GM21515 (cell line): Measurements from ENCODE around the gene C1orf21.
"Not testable (repeated sequence)": the region's sequence is repeated elsewhere in the genome, so short reads cannot be mapped to it uniquely, and the experiment has no call there.

Source experiments
- ATAC-seq: cut with Tn5 transposase; IDR thresholded peaks from one replicate; pipeline ENCODE4 v1.9.1; 2021; ENCODE audit not compliant: unreplicated experiment

C1orf21 gene, protein sequence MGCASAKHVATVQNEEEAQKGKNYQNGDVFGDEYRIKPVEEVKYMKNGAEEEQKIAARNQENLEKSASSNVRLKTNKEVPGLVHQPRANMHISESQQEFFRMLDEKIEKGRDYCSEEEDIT

DNA sequence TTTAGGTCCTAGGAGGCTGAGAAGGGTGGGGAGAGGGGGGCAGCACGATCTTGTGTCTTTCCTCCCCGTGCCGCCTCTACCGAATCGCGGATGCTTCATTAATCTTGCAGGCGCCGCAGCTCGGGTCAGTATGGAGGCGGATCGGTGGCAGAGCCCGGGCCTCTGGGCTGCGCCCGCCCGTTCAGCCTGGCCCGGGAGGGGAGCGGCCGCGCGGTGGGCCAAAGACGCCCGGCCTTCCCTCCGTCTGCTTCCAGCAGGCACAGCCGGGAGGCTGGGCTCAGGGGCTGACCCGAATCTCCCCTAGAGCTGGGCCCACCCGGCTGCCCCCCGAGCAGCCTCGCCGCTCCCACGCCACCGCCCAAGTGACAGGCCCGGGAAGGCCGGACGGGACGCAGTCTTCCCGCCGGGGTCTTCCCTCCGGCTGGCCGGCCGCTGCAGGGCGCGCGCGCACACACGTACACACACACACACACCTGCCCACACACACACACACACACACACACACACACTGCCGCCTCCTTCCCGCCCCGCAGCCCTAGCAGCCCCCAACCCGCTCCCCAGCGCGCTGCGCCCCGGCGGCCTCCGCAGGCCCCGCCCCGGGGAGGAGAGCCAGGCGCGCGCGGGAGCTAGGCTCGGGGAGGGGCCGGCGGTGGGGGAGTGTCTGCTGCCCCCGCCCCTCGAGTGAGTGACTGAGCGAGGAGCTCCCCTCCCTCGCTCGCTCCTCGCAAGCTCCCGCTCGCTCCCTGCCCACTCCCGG lies at the start of gene C1orf21:
TSS of gene C1orf21 (plus strand) at position 718 of the 757 bp plus-strand sequence. CDS start 90,481 bp downstream, outside the sequence.
- ATAC-seq, result peak; percentile 71

DNA sequence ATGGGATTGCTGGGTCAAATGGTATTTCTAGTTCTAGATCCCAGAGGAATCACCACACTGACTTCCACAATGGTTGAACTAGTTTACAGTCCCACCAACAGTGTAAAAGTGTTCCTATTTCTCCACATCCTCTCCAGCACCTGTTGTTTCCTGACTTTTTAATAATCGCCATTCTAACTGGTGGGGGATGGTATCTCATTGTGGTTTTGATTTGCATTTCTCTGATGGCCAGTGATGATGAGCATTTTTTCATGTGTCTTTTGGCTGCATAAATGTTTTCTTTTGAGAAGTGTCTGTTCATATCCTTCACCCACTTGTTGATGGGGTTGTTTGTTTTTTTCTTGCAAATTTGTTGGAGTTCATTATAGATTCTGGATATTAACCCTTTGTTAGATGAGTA lies 49.0 kb upstream of the C1orf21 start:
- ATAC-seq, result not testable (repeated sequence)

DNA sequence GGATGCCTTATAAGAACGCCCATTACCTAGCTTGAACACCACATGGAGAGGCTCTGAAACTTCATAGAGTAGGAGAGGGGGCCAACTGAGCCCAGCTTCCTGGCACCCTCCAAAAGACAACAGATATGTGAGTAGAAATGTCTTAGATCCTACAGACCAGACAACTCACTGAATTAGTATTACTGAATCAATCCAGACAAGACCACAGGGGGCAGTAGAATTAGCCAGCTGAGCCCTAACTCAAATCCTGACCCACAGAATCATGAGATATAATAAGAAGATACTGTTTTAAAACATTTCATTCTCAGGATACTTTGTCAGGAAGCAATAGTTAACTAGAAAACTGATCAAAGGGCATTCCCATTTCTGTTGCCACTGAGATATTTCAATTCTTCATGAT lies 45.8 kb upstream of the C1orf21 start:
- no peak for ATAC-seq

DNA sequence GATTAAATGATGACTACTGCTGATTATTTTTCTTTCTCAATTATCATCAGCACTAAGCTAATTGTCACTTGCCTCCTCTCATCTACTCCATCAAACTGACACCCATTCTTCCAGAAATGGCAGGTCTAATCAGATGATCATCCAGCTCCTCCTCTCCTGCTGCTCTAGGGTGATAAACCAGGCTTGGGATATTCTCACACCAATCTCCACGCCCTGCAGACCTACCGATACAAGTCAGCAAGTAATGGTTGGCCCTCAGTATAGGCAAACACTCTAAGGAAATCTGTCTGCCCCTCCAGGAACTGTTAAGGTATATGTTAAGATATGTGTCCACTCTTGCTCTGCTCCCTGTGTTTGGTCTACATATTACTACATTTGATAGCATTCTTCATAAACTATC lies 36.3 kb upstream of the C1orf21 start:
- no peak for ATAC-seq

DNA sequence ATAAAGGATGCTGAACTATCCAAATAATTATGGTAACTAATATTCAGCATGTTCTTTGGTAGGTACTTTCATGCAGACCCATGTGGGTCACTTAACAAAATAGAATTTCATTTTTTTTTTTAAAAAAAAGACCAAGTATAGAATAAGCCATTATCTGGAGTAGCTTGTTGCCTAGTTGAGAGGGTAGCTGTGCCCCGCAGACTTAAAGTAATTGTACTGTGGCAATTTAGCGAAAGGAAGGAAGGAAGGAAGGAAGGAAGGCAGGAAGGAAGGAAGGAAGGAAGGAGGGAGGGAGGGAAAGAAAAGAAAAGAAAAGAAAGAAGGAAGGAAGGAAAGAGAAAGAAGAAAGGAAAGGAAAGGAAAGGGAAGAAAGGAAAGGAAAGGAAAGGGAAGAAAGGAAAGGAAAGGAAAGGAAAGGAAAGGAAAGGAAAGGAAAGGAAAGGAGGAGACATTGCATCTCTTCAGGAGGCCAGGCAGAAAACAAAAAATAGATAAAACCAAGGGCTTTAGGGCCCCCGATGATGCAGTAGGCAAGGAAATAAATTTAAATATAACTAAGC lies 35.3 kb upstream of the C1orf21 start:
- no peak for ATAC-seq

DNA sequence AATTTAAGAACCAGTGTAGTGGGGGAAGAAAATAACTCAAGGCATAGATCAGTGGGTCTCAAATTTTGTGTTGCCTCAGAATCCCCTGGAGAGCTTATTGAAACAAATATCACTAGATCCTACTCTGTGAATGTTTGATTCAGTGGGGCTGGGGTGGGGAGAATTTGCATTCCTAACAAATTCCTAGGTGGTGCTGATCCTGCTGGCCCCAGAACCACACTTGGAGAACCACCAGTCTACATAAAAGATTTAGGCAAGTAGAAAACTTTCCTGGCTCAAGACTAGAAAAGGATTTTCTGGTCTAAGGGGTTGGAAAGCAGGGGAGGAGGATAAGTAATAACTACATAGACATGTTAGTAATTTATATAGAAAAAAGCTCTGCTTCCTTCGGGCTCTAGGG lies 34.1 kb upstream of the C1orf21 start:
- no peak for ATAC-seq

DNA sequence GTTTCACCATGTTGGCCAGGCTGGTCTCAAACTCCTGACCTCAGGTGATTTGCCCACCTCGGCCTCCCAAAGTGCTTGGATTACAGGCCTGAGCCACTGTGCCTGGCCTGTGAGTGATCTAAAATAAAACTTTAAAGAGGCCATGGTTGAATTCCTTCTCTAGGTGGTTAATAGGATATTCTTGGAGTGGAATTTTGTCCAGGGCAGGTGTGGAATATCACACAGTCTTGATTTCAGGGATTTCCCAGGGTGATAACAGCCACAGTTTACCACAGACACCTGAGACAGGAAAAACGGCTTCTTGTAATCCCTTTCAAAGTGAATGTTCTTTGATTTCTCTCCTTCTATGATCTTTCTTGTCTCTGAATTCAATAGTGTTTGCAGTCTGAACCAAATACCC lies 32.1 kb upstream of the C1orf21 start:
- no peak for ATAC-seq

DNA sequence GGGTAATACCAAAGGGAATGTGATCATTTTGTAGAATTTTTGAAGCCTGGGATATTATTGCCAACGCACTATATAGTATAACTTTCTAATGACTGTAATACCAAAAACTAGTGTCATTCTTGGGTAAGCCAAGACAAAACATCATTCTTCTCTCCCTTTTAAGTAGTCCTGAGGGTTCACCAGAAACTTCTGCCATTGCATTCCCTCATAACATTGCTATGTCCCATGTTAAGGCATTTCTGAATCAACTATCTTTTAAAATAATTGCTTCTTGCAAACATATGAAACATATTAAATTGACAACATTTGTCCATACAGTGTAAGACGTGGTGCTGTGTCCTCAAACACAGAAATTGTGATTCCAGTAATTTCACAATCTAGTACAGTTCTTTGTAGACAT lies 29.9 kb upstream of the C1orf21 start:
- ATAC-seq, result no peak

DNA sequence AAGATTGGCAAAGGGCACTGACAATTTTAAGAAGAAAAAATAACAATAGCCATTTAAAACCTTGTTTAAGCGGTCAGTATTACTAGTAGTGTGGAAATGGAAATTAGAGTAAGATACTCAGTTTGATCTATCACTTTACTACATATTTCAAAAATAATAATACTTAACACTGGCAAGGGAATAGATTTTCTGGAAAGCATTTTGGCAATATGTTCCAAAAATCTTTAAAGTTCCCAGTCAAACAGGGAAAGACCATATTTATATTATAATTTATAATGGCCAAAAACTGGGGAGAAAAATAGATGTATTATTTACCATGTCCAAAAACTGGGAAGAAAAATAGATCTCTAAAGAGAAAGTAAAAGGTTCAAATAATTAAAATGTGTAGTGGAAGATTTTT lies 28.6 kb upstream of the C1orf21 start:
- ATAC-seq, result no peak

DNA sequence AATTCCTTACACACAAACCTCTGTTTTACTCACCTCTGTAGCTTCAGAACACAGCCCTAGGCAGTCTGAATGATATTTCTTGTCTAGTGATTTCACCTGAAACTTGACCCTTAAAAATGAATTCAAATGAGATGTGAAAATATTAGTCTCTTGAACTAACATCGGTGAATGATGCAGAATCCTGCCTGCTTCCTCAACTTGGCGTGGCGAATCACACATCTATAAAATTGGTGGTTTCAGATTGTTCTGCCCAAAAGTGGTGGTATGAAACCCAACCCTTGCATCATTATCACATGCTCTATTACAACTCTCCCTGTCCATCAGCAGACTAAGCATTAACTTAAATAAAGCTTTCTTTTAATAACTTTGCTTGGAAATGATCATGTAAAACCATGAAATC lies 26.9 kb upstream of the C1orf21 start:
- no peak for ATAC-seq

DNA sequence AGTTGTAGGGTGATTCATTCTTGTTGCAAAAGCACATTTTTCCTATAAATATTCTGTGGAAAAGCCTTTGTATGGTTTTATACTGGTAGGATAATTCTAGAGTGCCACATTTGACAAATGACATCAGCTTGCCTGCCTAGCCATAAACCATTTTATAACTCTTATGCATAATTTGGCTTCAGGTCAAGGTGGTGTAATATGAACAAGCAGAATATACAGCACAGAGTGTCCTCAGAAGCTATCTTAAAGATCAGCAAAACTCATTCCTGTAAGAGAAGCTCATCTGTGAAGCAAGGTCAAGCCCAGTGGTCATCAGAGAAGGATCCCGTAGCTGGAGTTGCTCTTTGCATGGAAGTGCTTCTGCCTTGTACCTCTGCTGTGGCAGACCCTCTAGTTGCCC lies 24.0 kb upstream of the C1orf21 start:
- no peak for ATAC-seq

DNA sequence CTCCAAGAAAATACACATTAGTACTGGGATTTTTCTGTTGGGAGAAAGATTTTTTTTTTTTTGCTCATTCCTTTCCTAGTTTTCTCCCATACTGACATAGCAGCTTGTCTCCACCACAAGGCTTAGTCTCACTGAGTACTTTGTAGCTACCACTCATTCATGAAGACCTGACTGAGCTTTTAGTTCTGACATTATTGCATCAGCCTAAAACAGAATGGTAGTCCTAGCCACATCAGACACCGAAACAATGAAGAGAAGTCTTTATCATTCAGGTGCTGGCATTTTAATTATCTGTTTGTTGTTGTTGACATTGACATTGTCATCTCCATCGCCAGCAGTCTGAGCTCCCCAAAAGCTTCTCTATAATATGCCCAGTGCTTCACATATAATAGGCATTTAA lies 21.1 kb upstream of the C1orf21 start:
- ATAC-seq, result no peak

DNA sequence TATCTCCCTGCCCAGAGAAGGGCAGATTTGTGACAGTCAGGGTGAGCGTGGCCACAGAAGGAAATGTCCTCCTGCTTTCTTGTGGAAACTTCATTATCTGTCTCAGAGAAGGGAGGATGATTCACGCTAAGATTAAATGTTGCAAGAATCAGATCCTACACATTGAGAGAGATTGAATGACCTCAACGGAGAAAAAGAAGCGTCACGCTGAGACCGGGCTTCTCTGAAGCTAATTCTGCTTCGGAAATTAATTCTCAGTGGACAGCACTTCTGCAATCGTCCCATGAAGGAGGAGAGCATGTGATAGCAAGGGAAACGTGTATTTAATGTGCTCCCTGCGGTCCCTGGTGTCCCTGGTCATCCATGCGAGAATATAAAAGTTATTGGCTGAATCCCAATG lies 19.8 kb upstream of the C1orf21 start:
- ATAC-seq, result no peak

DNA sequence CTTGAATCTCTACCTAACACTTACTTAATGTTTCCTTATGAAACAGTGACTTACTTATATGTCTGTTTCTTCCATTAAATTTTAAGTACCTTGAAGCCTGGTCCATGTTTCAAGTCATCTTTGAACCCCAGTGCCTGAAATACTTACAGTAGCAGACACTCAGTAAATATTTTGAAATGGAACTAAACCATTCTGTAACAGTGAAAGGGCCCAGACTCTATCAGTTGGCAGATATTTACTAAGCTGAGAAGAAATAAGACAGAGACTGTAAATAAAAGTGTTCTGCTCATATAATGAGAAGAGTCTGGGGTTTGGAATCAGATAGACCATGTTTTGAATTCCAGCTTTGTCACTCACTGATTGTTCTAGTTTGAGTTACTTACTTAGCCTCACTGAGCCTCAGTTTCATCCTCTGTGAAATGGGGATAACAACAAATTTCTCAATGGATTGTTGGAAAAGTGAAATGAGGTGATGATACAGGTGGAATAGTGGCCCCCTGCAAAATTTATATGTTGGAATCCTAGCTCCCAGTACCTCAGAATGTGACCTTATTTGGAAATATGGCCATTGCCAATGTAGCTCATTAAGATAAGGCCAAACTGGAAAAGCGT lies 19.3 kb upstream of the C1orf21 start:
- ATAC-seq, result no peak

DNA sequence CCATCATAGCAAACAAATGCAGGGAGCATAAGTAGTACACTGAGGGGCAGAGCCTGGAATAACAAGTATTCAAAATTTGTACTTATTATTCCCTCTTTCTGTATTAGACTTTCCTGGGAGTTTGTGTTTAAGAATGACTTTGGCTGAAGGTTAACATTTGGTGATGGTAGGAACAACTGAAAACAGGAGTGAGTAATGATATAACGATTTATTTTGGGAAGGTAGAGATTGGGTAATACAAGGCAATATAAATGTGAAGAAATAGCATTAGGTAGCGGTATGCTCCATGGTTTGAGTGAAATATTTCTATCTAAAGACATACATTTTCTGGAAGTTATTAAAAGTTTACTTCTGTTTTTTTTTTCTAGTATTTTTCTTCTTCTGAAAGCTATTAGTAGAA lies 18.5 kb upstream of the C1orf21 start:
- ATAC-seq, result no peak

DNA sequence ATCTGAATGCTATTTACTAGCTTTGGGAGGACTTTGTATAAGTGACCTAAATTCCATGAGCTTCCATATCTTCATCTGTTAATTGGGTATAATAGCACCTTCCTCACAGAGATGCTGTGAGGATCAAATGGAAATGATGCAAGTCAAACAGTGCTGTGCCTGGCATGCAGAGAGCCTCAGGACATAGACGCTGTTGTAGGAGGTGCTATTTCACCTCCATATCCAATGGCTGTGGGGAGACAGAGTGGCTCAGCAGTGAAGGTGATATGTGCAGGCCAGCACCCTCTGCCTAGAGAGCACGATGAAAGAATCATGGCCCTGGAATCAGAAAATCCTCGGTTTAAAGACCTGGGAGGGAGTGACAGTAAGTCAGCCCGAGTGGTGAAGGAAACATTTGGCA lies 16.0 kb upstream of the C1orf21 start:
- no peak for ATAC-seq

DNA sequence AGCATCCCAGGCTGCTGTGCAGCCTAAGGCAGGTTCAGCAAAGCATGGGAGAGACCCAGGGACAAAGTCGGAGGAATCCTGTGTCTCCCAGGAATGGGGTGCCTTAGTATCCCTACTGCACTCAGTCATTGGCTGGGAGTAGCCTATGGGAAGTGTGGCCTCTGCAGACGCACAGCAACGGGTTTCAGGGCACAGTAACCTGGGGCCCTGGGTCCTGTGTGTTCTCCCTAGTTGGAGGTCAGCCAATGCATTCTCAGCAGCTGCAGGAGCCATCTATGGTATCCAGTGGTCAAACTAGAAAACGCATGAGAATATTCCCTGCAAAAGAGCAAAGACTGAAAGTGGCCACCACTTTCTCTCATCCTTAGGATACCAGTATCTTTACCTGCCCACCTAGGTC lies 13.7 kb upstream of the C1orf21 start:
- no peak for ATAC-seq

DNA sequence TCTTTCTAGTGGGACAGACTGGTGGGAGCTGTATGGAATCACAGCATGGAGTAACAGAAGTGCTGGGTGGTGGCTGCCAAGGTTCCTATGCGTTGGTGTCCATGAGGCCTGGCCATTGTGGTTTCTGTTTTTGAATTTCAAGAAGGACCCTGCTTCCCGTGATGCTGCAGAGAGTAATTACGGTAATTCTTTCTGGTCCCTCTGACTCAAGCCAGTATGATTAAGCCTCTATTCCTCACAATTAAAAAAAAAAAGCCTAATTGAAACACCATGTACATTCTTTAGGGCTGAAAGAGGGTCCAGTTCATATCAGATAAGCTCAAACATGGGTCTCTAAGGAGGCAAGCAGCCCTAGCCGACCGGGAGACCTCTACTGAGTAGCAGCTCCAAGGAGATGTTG lies 10.5 kb upstream of the C1orf21 start:
- ATAC-seq, result no peak

DNA sequence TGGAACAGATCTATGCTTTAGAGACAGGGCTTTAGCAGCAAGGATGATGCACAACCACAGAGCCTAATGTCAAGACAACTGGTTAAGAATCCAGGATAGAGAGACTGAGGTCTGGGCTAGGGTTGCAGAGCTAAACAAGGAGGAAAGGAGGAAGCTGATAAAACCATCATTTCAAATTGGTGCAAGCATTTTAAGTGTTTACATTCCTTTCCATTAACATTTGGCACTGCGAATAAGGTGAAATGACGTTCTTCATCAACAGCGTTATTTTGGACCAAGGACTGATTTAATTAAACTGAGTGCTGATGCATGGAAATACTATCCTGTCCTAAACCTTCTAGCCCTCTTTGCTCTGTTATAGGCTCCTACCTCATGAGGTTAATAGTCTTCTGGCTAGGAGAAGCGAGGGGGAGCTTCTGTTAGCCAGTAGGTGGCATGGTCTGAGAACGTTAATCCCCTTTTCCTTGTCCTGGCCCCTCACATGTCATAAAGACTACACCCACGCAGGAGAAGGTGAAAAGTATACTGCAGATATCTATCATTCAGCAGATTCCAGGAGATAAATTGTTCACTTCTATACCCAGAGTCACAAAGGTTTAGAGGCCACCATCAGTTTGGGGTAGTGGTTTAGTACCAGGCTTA lies 7.6 kb upstream of the C1orf21 start:
- no peak for ATAC-seq

DNA sequence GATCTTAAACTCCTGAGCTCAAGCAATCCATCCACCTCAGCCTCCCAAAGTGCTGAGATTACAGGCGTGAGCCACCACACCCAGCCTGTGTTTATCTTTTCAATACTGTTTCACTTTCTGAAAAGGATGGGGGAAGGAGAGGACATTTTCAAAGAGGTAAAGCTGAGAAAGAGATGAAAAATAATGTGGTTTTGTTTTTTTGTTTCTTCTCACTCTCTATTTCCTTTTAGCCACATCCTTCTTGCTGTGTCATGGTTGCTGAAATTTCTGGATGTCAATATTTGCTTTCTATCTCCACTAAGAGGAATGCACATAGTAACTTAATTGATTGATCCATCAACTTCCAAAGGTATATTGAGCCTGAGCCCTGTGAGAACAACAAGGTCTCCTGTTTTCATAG lies 6.4 kb upstream of the C1orf21 start:
- ATAC-seq, result no peak

DNA sequence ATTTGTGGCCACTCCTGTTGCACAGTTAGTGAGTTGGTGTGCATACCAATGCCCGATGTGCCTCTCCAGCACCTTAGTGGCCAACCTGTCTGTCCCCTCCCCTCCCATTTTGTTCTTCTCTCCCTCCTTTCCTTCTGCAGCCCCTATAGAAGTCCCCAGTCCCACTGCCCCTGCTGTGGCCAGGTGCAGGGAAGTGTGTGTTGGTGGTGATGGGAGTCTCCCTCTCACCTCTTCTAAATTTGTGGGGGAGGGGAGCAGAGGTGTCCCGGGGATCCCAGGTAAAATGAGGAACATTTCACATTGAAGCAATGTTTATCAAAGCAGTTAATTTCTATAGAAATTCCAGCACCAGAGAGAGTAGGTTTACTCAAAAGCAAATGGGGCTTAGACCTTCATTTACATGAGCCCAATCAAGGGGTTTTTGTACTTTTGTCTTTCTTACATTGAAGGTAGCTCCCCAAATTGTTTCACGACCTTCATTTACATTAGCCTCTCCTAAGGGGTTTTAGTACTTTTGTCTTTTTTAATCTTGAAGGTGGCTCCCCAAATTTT lies 3.0 kb upstream of the C1orf21 start:
- ATAC-seq, result no peak
